ENCODE data around the gene SOWAHA.

The SOWAHA gene

DNA sequence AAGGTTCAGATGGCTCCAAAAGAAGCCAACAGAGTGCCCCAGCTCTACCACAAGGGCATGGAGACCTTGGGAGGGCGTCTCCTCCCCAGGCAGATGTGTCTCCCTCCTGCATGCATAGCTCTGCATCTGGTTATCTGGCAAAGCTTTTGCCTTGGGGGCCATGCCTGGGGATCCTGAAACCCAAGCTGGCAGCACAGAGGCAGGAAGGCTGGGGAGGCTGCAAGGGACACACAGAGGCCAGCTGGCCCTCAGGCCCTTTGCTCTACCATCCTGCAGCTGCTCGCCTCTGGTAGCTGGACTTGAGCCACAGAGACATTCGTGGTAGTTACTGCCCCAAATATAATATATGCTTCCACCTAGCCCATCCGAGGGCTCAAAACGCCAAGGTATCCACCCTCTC, 40.0 kb upstream of the SOWAHA start:
- H3K27ac ChIP-seq, result no peak overlapping the region
- no peak for TF ChIP-seq CTCF (conservative IDR thresholded peaks at IDR 0.05; ENCODE audit: low read depth)
- ChIA-PET POLR2A (ENCODE audit: low non-redundant PET) (no interaction called here), CTCF (no interaction called here)
- DNase-seq (ENCODE audit: low spot score), result no peak

DNA sequence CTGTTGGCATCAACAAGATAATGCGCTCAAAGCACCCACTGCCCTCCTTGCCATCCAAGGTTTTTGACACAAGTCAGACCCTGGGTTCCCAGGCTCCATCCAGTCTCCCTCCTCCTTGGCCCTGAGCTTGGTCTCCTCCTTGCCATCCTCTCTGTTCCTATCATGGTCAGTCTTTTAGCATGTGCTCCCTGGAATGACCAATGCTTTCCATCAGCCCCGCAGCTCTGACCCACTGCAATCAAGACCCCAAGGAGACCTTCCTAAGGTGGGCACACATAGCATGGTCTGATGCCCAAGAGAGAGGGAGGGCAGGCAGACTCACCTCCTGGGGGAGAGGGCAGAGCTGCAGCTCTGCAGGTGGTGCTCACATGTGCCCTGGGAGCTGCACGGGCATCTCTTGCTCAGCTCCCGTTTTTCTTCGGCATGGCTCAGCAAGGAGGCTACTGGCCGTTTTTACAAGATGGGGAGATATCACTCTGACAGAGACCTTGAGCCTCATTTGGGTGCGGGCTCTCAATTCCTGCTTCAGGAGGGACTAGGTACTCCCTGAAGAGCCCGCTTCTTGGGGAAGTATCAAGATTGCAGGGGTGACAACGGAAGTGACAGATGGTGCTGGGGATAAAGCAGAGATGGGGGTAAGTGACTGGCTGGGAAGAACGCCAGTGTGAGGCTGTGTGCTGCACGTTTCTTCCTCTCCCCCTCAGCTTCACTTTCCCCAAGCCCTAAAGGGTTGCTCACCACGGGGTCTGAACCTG, 39.3 kb upstream of the SOWAHA start:
- no peak for TF ChIP-seq CTCF (conservative IDR thresholded peaks at IDR 0.05; ENCODE audit: low read depth)
- POLR2A ChIA-PET (ENCODE audit: low non-redundant PET), result no interaction called here
- CTCF ChIA-PET, result interaction anchor here (0.6 to 2.0 kb wide), 3 partner anchors 9 to 46 kb away, joined by 4 to 10 read pairs (median 4); no protein-coding TSS in a partner anchor
- H3K27ac ChIP-seq, result peak overlapping the region; percentile 16; the same call in 1 of the 2 replicates
- no peak for DNase-seq (ENCODE audit: low spot score)

GRCh38 chr5:132774406-132774805, 38.7 kb upstream of the SOWAHA start:
- POLR2A ChIA-PET (ENCODE audit: low non-redundant PET), result no interaction called here
- H3K27ac ChIP-seq, result peak overlapping the region; percentile 16; the same call in 1 of the 2 replicates

DNA sequence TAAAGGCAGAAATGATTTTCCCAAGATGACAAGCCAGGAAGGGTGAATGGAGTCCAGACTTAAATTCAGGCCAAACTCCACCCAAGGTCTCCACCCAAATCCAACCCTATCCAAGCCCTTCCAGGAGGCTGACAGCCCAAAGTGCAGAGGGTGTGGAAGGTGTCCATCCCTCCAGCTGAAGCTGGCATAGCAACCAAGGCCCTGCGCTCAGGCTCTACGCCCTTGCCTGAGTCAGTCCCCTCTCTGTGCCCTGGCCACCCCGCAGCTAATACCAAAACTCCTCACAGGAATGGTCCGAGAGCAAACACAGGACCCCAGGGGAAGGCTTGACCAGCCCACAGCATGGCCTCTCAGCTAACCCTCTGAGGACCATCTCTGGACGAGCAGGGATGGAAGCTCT, 38.2 kb upstream of the SOWAHA start:
- ChIA-PET POLR2A (ENCODE audit: low non-redundant PET) (no interaction called here), CTCF (interaction anchor here (0.5 to 2.0 kb wide), 3 partner anchors 10 to 1415 kb away, joined by 3 to 10 read pairs (median 4); no protein-coding TSS in a partner anchor)
- TF ChIP-seq CTCF (conservative IDR thresholded peaks at IDR 0.05; ENCODE audit: low read depth), result no peak
- DNase-seq (ENCODE audit: low spot score), result no peak
- peak overlapping the region; percentile 16; the same call in 1 of the 2 replicates for H3K27ac ChIP-seq

More at GRCh38 chr5:132774406-132774805, 38.7 kb upstream of the SOWAHA start:
- no peak for TF ChIP-seq CTCF (conservative IDR thresholded peaks at IDR 0.05; ENCODE audit: low read depth)
- DNase-seq (ENCODE audit: low spot score), result no peak
- CTCF ChIA-PET, result interaction anchor here (0.5 to 2.0 kb wide), 4 partner anchors 9 to 1416 kb away, joined by 3 to 10 read pairs (median 4); no protein-coding TSS in a partner anchor

DNA sequence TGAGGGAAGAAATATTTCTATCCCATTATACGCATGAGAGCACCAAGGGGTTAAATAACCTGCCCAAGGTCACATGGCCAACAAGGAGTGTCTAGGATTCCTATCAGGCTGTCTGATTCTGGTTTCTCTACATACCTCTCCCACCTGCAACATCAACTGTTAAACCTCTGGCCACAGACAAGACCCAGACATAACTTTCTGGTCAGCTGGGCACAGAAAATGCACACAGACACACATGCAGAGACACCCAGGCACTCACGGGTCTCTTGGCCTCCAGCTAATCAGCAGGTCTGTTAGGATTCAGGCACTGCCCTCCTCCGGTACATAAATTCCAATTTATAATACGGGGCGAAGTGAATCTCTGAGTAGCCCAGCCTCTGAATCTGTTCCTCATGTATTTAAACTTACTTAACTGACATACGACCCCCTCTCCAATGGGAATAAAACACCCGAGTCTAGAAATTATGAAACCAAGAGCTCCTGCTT, 37.6 kb upstream of the SOWAHA start:
- no peak overlapping the region for H3K27ac ChIP-seq
- no peak for DNase-seq (ENCODE audit: low spot score)
- no peak for TF ChIP-seq CTCF (conservative IDR thresholded peaks at IDR 0.05; ENCODE audit: low read depth)
- POLR2A ChIA-PET (ENCODE audit: low non-redundant PET), result interaction anchor here (1.1 kb wide), 1 partner anchor 38 kb away, joined by 4 read pairs; the partner anchor contains the start of gene KIF3A
- CTCF ChIA-PET, result interaction anchor here (0.5 to 2.0 kb wide), 3 partner anchors 44 to 374 kb away, joined by 3 to 10 read pairs (median 3); no protein-coding TSS in a partner anchor

DNA sequence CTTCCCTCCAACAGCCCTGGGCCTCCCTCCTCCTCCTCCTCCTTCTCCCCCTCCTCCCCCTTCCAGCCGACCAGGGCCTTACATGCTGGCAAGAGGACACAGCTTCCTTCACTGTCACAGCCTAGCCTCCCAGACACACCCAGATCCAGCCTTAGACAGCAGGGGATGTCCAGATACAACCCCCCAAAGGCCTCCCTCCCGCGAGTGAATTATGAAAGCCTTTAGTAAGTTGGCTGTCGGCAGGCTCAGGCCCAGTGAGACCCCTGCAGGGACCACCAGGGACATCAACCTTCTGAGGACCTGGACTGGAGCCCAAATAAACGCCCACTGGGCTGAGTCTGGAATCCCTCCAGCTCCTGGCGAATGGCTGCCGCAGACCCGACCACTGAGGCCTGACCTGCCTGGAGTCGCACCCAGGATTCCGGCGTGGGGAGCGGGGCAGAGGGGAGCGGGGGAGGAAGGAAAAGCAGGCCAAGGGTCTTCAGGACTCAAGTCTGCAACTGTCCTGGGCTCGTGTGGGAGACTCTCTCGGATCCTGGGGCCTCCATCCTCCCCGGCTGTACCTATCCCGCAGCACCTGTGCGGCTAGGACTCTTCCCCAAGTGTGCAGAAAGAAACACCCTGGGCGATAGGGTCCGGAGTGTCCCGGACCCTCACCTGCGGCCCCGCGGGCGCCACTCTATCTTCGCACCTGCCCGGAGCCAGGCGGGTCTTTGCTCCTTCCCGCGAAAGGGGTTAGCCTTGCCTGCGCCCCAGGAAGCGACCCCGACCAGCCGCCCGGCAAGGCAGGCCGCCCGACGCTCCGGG, 36.8 kb upstream of the SOWAHA start:
- POLR2A ChIA-PET (ENCODE audit: low non-redundant PET), result interaction anchor here (0.5 to 1.1 kb wide), 5 partner anchors 39 to 206 kb away, joined by 3 to 9 read pairs (median 4); partner anchors contain the start of gene KIF3A

More for the DNA sequence above, 36.8 kb upstream of the SOWAHA start:
- CTCF ChIA-PET, result interaction anchor here (1.1 kb wide), 1 partner anchor 44 kb away, joined by 3 read pairs; no protein-coding TSS in a partner anchor
- H3K27ac ChIP-seq, result peak overlapping the region; percentile 71
- peak; percentile 59 for DNase-seq (ENCODE audit: low spot score)
- TF ChIP-seq CTCF (conservative IDR thresholded peaks at IDR 0.05; ENCODE audit: low read depth), result no peak

Measured in RWPE1 (cell line).